GM19351 (cell line): ENCODE data around the gene GALNT7.
A peak's percentile ranks its signal among the peaks of the same experiment; 100 is the strongest.

Experiments used
- ATAC-seq: cut with Tn5 transposase; IDR thresholded peaks from one replicate; pipeline ENCODE4 v1.9.1; 2021; ENCODE audit warnings: mild to moderate bottlenecking, moderate library complexity; ENCODE audit not compliant: unreplicated experiment

The GALNT7 gene

GRCh38 chr4:173261052-173261451 lies 92.4 kb downstream of the GALNT7 start:
- ATAC-seq = no peak

GRCh38 chr4:173262375-173262774 lies 93.8 kb downstream of the GALNT7 start:
- no peak for ATAC-seq

GRCh38 chr4:173264245-173264644 lies 95.6 kb downstream of the GALNT7 start:
- peak; percentile 8 for ATAC-seq

DNA sequence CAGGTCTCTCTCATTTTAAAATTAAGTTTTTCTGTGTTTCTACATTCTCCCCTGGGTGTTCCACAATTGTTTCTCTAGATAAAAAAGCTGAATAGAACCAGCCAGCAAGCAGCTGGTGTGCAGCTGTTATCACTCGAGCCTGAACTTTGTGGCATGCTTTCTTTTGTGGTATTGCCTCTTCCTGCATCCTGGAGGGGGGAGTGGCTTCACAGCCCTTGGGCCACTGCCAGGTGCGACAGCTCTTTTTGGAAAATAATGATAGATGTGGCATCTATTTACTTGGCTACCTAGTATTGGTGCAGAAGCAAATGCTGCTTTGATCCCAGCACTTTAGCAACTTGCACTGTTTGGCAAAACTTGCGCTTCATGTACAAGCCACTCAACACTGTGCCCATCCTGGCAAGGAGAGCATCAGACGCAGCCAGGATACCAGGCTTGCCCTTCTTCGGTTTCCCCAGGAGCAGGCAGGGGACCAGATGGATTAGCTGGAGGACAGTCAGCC lies 96.1 kb downstream of the GALNT7 start:
- ATAC-seq = peak; percentile 65

DNA sequence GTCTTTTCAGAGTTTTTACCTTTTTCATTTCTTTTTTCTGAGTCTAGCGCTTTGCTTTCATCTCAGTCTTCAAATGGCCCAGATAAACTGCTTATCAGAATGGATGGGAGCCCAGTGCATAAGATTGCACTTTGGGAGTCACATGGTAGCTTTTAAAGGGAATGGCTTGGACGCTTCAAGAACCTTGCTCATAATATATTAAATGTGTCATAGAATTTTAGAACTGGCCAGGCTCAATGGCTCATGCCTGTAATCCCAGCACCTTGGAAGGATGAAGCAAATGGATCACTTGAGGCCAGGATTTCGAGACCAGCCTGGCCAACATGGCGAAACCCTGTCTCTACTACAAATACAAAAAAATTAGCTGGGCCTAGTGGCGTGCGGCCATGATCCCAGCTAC lies 97.1 kb downstream of the GALNT7 start:
- ATAC-seq = no peak

GRCh38 chr4:173267711-173268110 lies 99.1 kb downstream of the GALNT7 start:
- no peak for ATAC-seq

DNA sequence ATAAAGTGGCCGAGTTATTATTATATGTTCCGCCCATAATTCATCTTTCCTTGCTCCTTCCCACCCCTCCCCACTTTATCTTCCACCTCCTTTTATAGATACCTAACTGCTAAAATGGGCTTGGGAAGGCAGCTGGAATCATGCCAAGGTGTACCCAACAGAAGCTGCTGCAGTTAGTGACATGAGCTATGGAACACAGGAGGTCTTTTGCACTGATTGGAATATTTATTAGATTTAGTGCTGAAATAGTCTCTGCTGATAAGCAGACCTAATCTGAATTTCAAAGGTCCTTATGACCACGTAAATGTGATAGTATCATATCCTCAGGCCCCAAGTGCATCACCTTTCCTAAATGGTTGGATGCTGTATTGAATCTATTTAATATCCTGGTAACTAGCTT lies 100.7 kb downstream of the GALNT7 start:
- ATAC-seq = no peak

DNA sequence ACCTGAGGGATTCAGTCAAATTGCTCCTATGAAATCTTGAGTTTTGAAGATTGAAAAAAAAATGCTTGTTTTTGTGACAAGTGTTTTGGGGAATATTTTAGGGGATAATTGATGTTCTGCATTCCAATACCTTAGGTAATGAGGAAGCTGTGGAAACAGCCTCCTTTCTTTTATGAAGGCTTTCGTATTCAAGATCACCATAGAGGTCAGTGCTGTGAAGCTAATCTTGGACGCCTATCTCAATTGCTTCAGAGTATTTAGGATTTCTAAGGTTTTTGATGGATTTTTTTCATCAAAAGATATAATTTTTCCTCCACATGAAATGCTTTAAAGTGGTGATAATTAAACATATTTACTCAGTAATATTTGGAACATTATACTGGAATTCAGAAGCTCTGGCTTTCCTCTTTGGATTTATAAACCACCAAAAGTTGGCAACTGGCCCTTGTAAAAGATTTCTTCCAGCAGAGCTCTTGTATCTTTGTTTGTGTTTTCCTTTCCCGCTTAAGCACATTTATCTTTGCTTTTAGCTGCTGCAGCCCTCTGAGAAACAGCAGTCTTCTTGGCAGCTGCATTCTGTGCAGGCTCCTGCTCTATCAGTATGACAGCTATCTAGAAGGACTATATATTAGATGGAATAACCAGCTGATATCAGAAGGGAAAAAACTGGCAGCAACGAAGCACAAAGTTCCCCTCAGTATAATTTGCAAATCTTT lies 101.9 kb downstream of the GALNT7 start:
- no peak for ATAC-seq

DNA sequence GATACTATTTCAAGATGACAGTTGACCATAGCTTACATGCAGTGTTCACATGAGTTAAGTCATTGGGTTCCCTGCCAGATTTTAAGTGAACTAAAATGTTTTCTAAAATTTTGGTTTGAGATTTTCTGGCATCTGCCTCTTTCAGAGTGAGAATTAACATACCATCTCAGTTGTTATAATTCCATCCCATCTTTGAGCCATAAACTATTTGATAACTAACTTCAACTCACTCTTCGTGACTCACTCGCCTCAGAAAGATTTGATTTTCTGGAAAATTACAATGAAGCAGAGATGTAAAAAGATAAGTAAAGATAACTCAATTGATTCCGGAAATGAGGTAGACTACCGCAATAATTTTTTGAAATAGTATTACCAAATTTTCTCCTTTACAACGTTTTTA lies 103.7 kb downstream of the GALNT7 start:
- no peak for ATAC-seq

DNA sequence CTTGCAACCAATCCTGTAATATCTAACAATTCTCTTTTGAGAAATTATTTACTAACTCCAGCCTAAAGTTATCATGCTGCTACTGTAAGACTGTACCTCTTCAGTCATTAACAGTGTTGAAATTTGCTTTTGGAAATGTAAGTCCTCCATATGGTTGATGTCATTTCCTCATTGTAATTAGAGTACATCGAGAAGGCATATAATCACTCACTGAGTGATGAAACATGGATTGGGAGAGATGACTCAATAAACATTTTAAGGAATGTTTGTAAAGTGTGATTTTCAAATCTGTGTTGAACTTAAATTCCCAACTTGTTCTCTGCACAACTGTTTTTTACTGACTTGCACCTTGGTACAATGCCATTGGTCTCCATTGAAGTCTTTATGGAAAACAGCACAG lies 104.4 kb downstream of the GALNT7 start:
- ATAC-seq = no peak

- ATAC-seq = no peak
Measured at GRCh38 chr4:173273941-173274340, 105.3 kb downstream of the GALNT7 start.

DNA sequence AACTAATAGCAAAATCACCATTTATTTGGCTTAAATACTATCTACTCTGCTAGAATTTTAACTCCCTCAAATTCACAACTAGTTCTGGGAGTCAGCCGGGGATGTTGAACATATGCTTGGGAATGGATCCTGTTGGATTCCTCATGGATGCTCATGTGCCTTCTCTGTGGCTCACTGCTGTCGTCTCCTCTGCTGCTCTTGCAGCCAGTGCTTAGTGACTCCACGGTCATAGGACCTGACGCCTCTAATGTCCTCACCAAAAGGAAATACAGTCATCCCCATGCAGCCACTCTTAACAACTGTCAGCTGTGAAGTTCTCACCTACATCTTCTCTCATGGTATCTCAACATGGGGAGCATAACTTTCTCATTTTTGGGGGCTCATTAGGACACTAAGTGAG lies 106.1 kb downstream of the GALNT7 start:
- ATAC-seq = no peak

DNA sequence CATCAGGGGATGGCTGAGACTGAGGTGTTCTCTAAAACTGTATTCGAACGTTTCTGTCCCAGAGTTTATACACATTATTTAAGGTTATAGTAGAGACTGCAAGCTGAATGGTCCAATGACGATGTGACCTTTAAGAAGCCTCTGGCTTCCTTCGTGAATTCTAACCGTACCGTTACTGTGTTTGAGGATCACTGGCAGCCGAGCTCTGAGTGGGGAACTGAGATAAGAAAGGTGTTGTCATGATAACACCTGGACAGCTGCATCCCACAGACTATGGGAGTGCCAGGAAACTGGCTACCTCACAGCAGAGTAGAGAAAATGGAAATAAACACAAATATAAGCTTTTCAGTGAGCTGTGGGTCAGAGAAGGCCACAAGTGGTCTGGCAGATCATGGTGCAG lies 106.5 kb downstream of the GALNT7 start:
- ATAC-seq = no peak

- ATAC-seq = no peak
Measured at GRCh38 chr4:173277340-173277739, 108.7 kb downstream of the GALNT7 start.

GRCh38 chr4:173280998-173281397 lies 112.4 kb downstream of the GALNT7 start:
- ATAC-seq = peak; percentile 34

DNA sequence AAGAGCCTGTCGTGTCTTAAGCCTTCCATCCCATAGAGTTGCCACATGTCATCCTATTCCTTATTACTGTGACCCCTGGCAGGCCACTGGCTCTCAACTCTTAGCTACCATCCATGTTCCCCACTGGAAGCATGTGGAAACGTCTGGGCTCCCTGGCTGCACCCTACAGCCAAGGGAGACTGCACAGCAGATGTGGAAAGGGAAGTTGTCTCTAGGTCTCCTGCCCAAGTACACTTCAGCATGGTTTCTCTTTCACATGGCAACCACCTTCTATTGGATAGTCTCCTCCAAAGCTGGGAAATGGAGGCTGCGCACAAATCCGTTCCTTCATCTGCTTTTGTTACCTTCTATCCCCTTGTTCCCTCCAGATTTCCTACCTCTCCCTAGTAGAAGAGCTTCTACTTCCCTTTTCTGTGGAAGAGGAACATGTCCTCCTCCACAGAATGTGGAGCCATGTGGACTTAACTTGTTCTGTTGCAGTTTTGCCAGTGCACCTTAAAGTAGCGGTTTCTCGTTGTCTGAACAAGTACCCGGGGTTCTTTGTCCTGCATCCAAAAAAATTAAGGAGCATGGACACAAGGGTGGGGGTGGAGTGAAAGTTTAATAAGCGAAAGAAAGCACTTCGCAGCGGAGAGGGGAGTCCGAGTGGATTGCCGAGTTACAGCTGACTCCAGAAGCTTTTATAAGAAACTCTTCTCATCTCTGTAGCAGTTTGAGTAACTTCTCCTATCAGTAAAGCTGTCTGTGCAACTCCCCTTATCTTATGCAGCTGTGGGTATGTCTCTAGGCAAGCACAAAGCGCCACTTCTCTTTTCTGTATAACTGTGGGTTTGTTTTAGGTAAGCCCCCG lies 113.0 kb downstream of the GALNT7 start:
- peak; percentile 62 for ATAC-seq

GRCh38 chr4:173282256-173282562 lies 113.6 kb downstream of the GALNT7 start:
- no peak for ATAC-seq

- no peak for ATAC-seq
Measured at GRCh38 chr4:173282626-173283025, 114.0 kb downstream of the GALNT7 start.

GRCh38 chr4:173284463-173284862 lies 115.9 kb downstream of the GALNT7 start:
- no peak for ATAC-seq

GRCh38 chr4:173287486-173287885 lies 118.9 kb downstream of the GALNT7 start:
- ATAC-seq = no peak

GRCh38 chr4:173288296-173288695 lies 119.7 kb downstream of the GALNT7 start:
- peak; percentile 84 for ATAC-seq

GRCh38 chr4:173288698-173289352 lies 120.2 kb downstream of the GALNT7 start:
- ATAC-seq = peak; percentile 12
